Measurements from ENCODE around the gene SPON2.

The SPON2 gene

DNA sequence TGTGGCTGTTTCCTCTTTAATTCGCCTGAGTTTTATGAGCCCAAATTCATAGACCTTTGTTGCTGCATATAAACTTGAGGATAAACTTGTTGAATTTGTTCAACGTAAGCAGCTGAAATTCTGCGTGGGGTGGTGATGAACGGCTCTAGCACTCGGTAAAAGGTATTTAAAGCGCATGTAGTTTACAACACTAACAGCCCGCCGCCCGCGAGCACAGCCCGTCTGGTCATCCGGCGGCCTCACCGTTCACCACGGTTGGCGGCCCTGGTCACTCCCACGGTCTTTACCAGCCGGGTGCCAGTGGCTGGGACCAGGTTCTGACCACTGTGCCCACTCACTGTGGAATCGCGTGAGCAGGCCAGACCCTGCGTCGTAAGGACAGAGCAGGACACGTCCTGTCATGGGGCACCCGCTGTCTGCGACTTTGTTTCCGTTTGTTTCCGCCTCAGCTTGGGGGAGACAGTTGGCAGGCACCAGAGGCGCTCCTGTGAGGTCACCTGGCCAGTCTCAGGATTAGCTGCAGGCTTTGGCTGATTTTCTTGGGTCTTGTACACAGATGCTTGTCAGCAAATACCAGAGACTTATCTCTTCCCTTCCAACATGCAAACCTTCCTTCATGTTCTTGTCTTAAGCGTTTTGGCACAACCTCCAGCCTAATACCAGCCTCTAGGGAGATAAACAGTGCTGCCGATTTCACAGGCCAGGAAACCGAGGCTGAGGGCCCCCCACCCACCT lies 36.8 kb upstream of the SPON2 start:
- DNase-seq (ENCODE audit: low read depth) = peak; percentile 61

DNA sequence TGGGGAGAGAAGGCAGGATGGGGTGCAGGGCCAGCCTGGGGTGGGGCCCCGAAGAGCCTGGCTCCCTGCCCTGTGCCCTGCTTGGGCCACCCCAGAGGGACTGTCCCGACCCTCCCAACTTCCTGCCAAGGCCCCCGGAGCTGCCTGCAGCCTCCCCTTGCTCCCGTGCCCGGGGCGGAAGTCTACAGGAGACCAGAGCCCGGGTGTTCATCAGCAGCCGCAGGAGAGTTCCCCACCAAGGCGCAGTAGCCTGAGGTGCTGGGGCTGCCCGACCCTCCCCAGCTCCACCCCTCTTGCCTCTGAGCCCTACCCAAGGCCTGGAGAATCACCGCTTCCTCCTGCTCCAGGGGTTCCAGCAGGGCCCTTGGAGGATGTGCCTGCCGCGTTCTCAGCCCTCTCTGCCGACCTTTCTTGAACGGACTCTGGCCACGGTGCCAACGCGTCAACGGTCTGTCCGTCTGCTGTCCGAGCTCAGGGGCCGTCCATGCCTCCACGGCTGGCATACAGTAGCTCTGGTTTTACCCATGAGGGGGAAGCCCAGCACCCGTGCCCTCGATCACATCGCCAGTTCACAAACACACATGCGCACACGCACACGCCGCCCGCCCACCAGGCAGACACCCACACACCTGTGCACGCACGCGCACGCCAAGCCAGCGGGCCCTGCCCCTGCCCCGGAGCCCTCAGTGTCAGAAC lies 36.0 kb upstream of the SPON2 start:
- DNase-seq (ENCODE audit: low read depth) = no peak

DNA sequence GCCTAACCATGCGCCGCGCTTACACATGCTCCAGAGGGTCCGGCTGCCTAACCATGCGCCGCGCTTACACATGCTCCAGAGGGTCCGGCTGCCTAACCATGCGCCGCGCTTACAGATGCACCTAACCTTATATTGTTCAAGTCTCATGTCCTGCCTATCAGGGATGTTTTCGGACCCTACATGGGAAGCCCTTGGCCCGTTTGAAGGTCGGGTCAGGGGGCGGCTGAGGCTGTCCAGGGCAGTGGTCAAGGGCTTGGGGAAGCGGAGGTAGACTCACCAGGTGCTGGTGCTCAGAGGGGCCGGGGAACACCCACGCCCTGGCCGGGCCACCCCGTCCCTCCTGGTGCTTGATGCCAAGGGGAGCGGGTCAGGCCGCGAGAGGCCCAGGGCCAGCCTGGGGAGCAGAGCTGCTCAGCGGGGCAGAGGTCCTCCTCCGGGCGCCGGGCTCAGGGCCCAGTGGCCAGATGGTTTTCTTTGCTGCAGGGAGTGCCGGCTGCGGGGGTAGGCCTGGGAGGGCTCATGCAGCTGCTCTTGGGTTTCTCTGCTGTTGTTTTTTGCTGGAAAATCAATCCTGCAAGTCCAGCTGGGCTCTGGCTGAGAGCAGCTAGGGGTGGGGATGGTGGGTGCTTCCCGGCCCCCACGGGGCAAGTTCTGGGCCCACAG lies 35.4 kb upstream of the SPON2 start:
- peak; percentile 76 for DNase-seq (ENCODE audit: low read depth)

DNA sequence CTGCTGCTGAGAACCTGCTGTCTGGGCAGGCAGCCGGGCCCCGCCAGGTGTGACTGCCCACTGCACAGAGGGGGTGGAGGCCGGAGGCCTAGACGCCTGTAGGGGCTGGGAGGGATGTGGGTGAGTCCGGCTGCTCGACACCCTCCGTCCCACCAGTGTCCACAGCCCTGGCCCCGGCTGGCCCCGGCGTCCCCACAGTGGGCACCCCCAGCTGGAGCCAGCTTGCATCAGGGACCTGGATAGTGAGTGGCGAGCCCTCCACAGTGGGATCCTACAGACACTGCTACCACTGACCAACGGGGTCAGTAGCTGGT lies 34.7 kb upstream of the SPON2 start:
- no peak for DNase-seq (ENCODE audit: low read depth)

DNA sequence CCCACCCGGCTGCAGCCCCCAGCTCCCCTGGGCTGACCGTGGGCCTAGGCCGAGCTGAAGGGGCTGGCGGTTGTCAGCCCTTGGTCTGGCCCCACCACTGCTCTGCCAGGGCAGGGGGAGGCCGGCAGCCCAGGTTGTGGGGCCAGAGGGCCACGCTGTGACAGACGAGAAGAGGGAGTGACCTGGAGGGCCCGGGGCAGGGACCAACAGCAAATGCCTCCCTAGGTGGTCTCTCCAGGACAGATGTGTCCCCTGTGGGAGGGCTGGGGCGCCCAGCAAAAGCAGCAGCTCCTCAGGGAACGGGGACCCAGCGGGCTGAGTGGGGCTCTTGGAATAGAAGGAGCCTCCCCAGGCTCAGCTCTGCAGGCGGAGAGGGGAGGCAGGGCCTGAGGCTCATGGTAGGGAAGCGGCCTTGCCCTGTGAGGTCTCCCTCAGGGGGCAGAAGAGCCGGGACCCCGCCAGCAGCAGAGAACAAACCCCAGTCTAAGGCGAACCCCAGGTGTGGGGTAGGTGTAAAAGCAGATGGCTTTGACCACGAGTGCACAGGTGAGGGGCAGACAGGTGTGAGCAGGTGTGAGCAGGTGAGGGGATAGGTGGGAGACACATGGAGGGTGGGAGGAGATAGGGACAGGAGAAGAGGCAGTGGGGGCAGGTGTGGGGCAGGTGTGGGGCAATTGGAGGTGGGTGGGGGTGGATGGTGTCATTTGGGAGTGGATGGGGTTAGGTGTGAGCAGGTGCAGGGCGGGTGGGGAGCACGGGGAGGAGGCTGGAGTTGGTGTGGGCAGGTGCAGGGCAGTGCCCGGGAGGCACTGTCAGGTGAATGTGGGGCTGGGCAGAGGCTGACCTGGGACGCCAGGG lies 34.1 kb upstream of the SPON2 start:
- no peak for DNase-seq (ENCODE audit: low read depth)

DNA sequence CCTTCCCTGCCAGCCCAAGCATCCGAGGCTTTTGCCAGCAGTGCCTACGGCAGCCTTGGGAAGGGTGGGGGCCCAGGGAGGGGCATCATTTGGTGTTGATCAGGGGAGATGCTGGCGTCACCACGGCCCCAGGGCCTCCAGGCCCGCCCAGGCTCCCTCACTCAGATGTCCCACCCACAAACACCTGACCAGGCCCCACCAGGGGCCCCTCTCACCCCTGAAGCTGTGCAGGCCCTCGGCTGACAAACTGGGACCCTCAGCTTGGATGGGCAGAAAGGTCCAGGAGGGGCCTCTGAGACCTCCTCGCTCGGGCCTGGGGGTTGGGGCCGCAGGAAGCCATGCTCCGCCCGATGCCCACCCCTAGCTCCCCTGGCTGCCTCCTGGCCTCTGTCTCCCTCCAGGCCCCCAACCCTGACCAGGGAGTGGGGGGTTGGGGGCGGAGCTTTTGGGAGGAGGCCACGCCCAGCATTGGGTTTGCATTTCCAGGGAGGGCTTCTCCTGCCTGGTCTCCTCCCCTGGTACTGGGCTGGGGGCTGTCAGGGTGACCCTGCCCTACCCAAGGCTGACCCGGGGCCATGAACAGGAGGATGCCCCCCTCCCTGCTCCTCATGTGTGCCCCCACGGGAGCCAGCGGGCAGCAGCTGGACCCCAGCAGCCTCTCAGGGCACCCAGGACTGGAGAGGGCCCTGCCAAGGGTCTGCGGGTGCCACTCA lies 33.4 kb upstream of the SPON2 start:
- DNase-seq (ENCODE audit: low read depth) = no peak

DNA sequence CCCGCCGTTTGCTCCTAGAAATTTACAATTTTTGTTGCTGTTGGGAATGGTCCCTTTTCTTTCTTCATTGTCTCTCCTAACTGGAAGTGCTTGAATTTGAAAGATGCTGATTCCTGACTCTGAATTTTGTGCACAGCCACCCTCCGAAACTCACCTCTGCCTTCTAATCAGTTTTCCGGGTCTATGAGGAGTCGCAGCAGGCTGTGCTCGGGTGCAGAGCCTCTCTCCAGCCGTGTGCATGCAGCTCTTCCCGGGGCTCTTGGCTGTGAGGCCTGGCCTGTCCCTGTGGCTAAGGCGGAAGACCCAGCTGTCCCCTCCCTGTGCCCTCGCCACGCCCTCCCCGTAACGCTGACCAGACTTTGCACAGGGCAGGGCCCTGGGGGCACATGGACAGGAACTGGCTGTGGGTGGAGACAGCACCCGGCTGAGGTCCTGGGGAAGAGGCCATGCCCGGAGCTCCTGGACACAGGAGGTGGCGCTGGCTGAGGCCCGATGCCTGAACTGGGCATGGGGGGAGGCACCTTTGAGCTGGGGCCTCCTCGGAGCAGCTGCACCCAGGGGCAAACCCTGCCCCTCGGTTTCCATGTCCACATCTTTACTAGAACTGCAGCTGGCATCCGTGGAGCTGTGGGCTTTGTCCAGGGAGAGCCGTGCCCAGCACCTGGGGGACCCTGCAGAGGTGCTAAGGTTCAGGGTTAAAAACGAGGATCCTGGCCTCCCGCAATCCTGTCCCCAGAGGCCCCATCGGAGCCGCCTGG lies 32.6 kb upstream of the SPON2 start:
- DNase-seq (ENCODE audit: low read depth) = no peak

DNA sequence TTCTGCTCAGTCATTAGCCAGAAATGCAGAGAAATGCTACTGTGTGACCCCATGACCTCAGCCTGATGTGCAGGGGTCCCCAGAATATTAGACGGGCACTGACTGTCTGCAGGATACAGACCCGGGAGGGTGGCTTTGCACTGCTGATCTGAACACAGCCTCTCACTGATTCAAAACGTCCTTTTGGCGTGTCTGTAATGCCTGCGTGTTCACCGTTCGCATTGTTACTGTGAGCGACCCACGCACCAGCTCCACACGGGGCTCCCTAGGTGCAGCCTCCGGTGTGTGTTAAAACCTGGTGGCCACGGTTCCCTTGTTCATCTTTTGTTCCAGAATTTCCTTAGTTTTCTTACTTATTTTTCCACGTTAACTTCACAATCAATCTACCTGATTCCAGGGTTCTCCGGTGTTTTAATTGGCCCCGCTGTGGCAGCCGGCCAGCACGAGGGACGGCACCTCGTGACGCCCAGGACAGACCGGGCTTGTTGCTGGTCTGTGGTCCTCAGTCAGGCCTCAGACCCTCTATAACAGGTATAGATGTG lies 32.0 kb upstream of the SPON2 start:
- no peak for DNase-seq (ENCODE audit: low read depth)

DNA sequence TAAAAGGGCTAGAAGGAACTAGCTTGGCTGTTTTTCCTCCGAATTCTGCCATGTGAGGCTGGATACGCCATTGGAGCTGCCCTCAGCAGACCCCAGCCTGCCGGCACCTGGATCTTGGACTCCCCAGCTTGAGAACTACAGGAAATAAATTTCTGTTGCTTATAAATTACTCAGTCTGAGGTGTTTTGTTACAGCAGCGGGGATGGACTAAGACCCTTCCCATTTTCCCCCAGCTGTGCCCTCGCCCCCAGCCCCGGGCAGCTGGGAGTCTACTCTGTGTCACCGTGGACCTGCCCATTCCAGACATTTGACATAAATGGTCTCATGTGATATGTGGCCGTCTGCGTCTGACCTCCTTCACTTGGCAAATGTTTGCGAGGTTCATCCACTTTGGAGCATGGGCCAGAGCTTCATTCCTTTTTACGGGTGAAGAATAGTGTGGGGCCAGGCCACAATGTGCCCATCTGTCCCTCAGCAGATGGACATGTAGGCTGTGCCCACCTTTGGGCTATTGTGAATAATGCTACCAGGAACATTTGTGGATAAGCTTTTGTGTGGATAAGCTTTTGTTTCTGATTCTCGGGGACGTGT lies 30.7 kb upstream of the SPON2 start:
- DNase-seq (ENCODE audit: low read depth) = no peak

DNA sequence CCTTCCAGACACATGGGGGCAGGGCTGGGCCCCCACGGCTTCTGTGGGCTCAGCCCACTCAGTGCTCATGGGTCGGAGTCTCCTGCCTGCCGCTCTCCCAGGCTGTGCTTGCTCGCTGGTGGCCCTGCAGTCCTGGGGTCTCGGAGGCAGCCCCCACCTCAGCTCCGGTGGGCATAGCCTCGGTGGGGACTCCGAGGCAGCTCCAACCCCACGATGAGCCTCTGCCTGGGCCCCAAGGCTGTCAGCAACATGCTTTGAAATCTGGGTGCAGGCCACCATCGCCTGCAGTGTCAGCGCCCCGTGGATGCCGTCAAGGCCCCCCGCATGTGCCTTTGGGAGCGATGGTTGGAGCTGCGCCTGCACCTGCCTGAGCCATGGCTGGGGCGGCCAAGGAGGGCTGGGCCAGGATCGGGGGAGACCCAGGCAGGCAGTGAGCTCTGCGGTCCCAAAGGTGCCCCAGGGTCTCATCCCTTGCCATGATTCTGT lies 30.2 kb upstream of the SPON2 start:
- DNase-seq (ENCODE audit: low read depth) = no peak

DNA sequence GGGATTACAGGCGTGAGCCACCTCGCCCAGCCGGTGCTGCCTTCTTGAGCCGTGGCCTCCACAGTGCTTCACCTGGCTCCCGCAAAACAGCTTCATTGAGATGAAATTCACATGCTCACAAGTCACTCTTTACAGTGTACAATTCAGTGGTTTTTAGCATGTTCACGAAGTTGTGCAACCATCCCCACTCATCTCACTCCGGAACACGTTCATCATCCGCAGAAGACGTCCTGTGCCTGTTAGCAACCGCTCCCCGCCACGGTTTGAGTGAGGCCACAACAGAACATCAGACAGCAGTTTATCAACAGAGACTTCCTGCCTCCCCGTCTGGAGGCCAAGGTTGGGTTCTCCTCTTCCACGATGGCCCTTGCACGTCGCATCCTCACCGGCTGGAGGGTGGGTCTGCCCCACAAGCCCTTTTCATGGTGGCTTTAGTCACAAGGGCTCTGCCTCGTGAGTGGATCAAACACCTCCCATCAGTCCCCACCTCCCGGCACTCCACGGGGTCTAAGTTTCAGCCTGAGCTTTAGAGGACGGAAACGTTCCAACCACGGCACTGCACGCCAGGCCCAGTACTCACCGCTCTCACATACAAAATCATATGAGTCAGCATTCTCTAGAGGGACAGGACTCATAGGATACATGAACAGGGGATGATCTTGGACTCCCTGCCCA lies 29.6 kb upstream of the SPON2 start:
- peak; percentile 98 for DNase-seq (ENCODE audit: low read depth)

DNA sequence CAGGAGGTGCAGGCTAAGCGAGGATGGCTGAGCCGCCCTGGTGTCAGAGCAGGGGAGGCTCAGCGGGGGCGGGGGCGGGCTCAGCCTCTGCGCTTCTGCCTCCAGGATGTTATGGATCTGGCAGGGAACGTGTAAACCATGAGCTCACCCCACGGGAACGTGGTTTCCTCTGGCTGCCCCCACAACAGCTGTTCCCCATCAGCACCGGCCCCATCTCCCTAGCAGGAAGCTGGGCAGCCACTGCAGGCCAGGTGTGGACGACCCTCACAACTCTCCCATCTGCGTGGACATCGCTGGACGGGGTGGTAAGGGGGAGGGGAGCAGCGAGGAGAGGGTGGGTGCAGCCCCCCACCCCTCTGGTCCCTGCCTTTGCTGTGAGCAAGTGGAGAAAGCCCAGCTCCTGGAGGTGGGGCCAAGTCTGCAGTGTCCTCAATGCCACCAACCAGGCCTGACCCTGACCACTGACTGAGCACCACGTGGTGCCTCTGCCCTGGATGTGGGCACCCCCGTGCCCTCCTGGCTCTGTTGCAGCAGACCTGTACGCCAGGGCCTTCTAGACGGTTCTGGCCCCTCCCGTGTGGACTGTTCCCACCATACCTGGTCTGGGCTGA lies 28.1 kb upstream of the SPON2 start:
- DNase-seq (ENCODE audit: low read depth) = peak; percentile 94

DNA sequence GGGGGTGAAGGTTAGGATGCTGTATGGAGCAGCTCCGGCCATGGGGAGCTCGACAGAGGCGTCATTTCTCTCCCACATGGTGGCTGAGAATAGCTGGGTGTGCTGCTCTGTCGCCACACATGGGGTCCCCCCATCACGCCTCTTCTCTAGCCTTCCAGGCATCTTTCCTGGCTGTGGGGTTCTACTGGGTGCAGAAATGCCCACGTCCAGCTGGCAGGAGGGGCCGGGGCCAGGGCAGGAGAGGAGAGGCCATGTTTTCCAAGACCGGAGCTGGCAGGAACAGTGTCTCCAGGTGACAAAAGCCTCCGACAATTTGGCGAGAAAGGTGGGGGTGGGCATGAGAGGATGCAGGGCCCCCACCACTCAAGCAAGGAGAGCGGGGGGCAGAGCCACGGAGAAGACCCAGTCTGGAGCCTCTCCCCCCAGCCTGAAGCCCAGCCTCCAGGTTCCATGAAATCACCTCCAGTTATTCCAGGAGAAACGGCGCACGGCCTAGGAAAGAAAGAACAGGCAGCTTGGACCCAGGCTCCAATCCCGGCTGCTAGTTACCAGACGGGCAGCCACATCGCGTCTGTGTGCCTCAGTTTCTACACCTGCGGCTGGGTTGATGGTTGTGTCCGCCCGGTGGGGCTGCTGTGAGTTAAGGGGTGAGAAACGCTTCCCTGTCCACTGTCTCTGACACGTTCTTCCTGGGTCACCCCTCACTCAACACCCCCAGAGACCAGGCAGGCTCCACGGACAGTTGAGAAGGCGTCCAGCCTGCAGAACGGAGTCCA lies 27.4 kb upstream of the SPON2 start:
- DNase-seq (ENCODE audit: low read depth) = no peak

DNA sequence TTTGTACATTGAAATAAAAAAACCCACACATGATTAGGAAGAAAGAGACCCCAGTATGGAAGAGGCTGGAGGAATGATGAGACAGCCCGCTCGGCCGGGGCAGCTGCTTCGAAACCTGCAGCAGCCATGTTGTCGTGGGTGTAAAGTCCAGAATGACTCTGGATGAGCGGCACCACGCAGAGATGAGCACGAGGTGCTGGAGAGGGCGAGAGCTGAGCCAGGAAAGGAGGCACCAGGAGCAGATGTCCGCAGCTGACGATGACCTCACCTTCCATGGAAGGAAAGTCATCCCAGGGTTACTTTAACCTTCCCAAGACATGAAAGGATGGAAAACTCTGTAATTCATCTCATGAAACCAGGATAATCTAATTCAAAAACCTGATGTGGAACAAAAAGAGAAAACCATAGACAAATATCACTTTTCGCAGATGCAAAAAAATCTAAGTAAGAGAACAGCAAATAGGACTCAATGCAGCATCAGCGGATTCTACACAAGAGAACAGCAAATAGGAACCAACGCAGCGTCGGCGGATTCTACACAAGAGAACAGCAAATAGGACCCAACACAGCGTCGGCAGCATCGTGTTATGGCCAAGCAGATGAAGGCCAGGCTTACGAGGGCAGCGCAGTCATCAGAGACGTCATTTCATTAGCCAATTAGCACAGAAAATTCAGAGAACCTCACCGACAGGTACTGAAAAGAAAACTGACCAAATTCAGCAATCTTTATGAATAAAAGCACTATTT lies 25.9 kb upstream of the SPON2 start:
- DNase-seq (ENCODE audit: low read depth) = no peak

DNA sequence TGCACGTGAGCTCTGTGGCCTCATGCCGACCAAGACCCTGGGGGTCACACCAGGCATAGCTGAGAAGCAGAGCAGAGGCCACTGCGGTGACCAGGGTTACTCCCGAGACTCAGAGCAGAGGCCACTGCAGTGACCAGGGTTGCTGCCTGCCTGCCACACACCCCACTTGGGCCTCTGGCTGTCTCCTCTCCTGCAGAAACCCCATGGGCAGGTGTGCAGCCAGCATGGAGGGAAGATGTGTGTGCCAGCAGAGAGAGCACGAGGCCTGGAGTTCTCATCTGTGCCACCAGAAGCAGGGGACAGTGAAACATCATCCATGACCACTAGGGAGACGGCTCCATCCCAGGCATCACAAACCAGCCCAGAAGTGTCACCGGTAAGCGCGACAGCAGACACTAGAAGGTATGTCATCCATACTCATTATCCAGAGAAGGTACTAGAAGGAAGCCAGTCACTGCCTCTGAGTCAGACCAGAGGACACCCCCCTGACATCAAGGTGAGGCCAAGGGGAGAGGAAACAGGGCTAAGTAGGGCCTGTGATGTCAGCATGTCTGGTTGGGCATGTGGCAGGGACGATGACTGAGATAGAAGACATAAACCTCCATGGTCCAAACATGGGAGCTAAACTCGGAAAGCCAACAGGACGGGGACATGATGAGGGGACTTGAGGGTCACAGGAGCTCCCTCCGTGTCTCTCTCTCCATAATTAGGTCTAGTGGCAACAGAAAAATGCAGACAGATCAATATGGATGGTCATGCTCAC lies 24.2 kb upstream of the SPON2 start:
- no peak for DNase-seq (ENCODE audit: low read depth)

DNA sequence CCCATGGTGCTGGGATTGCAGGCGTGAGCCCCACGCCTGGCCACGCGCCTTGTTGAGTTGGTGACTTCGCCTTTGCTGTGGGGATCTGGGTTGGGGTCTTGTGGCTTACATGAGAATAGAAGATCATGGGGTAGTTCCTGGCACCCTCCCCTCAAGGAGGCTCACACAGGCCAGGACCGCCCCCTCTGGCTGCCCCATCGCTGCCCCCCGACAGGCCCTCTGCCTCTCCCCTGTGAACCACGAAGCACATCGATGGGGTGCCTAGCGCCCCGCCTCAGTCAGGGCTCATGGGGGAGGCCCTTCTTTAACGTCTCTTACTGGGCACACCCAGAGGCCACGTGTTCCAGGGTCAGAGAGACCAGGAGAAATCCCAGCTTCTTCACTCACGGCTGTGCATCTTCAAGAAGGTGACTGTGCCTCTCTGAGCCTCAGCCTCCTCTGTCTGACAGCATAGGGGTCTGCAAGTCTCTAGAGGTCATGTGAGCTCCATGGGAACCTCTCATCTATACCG lies 23.6 kb upstream of the SPON2 start:
- DNase-seq (ENCODE audit: low read depth) = no peak

Data from iris pigment epithelial cell (primary cell).